SH-SY5Y (cell line): ENCODE measurements around the gene TNNC1.

ENCODE experiments used
- GATA2 ChIP-seq: IDR thresholded peaks from 2 replicates; pipeline ENCODE4 v1.6.1; 2011; ENCODE audit warnings: mild to moderate bottlenecking, low read depth, low read length
- GATA3 ChIP-seq: IDR thresholded peaks from 2 replicates; pipeline ENCODE4 v1.6.1; 2011; ENCODE audit warnings: low read depth, mild to moderate bottlenecking, low read length, moderate library complexity

DNA sequence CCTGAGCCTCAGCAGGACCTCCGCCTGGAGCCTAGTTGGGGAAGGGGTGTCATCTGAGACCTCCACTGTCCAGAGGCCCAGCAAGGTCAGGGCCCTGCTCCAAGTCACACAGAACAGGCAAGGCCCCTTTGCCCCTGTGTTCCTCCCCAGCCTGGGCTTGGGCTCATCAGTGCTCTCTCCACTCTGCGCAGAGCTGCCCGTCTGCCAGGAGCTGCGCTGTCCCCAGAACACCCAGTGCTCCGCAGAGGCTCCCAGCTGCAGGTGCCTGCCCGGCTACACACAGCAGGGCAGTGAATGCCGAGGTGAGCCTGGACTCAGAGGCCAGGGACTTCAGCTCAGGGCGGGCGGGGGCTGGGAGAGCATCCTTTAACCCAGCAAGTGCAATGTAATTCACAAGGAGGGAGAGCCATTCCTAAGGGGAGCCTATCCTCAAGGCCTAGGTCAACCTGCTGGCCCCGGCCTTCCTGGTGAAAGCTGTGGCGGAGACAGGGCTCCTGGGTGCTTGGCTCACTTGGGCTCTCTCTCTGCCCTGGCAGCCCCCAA, 49.0 kb upstream of the TNNC1 start:
- TF ChIP-seq GATA2 (no peak), GATA3 (no peak)
